Measurements from ENCODE around the gene CALD1.

Gene CALD1

DNA sequence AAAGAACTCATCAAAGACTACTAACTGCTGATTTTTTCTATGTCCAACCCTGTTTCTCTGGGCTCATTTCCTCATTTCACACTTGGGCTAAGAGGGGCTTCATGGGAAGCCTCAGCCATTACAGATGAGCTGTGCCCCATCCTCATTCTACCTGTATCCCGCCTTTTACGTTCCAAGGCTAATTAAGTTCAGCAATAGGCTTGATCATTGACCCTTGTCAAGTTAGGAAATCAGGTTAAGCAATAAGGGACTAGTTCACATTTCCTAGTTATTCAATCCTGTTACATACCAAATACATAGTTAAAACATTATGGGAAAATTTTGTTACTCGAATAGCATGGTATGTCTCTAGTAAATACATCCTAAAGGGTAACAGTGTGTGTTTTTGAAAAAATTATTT, 177.6 kb downstream of the CALD1 start:
- no peak for TF ChIP-seq CTCF (IDR thresholded peaks at IDR 0.05; ENCODE audit: insufficient read depth, low read length, poor library complexity, severe bottlenecking)
- TF ChIP-seq EZH2phosphoT487 (conservative IDR thresholded peaks at IDR 0.05; ENCODE audit: low read length): no peak
- H3K4me2 ChIP-seq (ENCODE audit: low read depth, low read length, poor library complexity, severe bottlenecking): no peak overlapping the region
- no peak overlapping the region for H3K9ac ChIP-seq (ENCODE audit: low read length)
- H3K4me3 ChIP-seq (ENCODE audit: insufficient read depth, low read length, poor library complexity, severe bottlenecking): no peak overlapping the region
- no peaks in the 10 kb centered on the region for H3K79me2 ChIP-seq (ENCODE audit: insufficient read depth, low read length)
- H3K9me2 ChIP-seq (replicated peaks; ENCODE audit: insufficient read depth, low read length): no peaks in the 10 kb centered on the region
- no peaks in the 10 kb centered on the region for H3K9me3 ChIP-seq (ENCODE audit: insufficient read depth, low read length)
- H3K27ac ChIP-seq (ENCODE audit: low read depth, low read length): no peak overlapping the region
- no peaks in the 10 kb centered on the region for H3F3A ChIP-seq (ENCODE audit: insufficient read depth)
- no peaks in the 10 kb centered on the region for H3K27me3 ChIP-seq (ENCODE audit: low read length)
- no peak overlapping the region for H2AFZ ChIP-seq (ENCODE audit: low read depth, low read length, severe bottlenecking)
- no peaks in the 10 kb centered on the region for H3K36me3 ChIP-seq (ENCODE audit: low read length)
- H4K20me1 ChIP-seq (ENCODE audit: low read depth, low read length): no peaks in the 10 kb centered on the region

GRCh38 chr7:134959810-134960209, 180.4 kb downstream of the CALD1 start:
- Histone ChIP-seq H2AFZ (ENCODE audit: low read depth, low read length, severe bottlenecking) (no peak overlapping the region), H3K79me2 (ENCODE audit: insufficient read depth, low read length) (no peaks in the 10 kb centered on the region), H3K4me2 (ENCODE audit: low read depth, low read length, poor library complexity, severe bottlenecking) (no peak overlapping the region), H3K9me2 (replicated peaks; ENCODE audit: insufficient read depth, low read length) (no peaks in the 10 kb centered on the region), H4K20me1 (ENCODE audit: low read depth, low read length) (no peaks in the 10 kb centered on the region), H3K27ac (ENCODE audit: low read depth, low read length) (no peak overlapping the region), H3K4me3 (ENCODE audit: insufficient read depth, low read length, poor library complexity, severe bottlenecking) (no peak overlapping the region), H3K36me3 (ENCODE audit: low read length) (no peaks in the 10 kb centered on the region), H3F3A (ENCODE audit: insufficient read depth) (no peaks in the 10 kb centered on the region), H3K27me3 (ENCODE audit: low read length) (no peaks in the 10 kb centered on the region), H3K9ac (ENCODE audit: low read length) (no peak overlapping the region), H3K9me3 (ENCODE audit: insufficient read depth, low read length) (no peaks in the 10 kb centered on the region)
- TF ChIP-seq EZH2phosphoT487 (conservative IDR thresholded peaks at IDR 0.05; ENCODE audit: low read length) (no peak), CTCF (IDR thresholded peaks at IDR 0.05; ENCODE audit: insufficient read depth, low read length, poor library complexity, severe bottlenecking) (no peak)

- Histone ChIP-seq H3K79me2 (ENCODE audit: insufficient read depth, low read length) (no peaks in the 10 kb centered on the region), H4K20me1 (ENCODE audit: low read depth, low read length) (no peaks in the 10 kb centered on the region), H3K4me3 (ENCODE audit: insufficient read depth, low read length, poor library complexity, severe bottlenecking) (no peak overlapping the region), H3F3A (ENCODE audit: insufficient read depth) (no peaks in the 10 kb centered on the region), H2AFZ (ENCODE audit: low read depth, low read length, severe bottlenecking) (no peak overlapping the region), H3K4me2 (ENCODE audit: low read depth, low read length, poor library complexity, severe bottlenecking) (no peak overlapping the region), H3K27ac (ENCODE audit: low read depth, low read length) (no peak overlapping the region), H3K36me3 (ENCODE audit: low read length) (no peaks in the 10 kb centered on the region), H3K9ac (ENCODE audit: low read length) (no peak overlapping the region), H3K9me3 (ENCODE audit: insufficient read depth, low read length) (no peaks in the 10 kb centered on the region), H3K27me3 (ENCODE audit: low read length) (no peaks in the 10 kb centered on the region), H3K9me2 (replicated peaks; ENCODE audit: insufficient read depth, low read length) (no peaks in the 10 kb centered on the region)
- no peak for TF ChIP-seq EZH2phosphoT487 (conservative IDR thresholded peaks at IDR 0.05; ENCODE audit: low read length)
- TF ChIP-seq CTCF (IDR thresholded peaks at IDR 0.05; ENCODE audit: insufficient read depth, low read length, poor library complexity, severe bottlenecking): no peak
Measured at GRCh38 chr7:134962270-134962780, 182.9 kb downstream of the CALD1 start.

Measured in SU-DHL-6 (cell line).